Endothelial cell of umbilical vein (primary cell): ENCODE results near the gene LAG3.

Experiments used
- CTCF ChIP-seq, 2 donors: IDR thresholded peaks; 1 replicate in 1 of 2; 2 replicates in 1 of 2; pipeline ENCODE4 v1.5.1; 2011; ENCODE audit warnings: low read length in 2 of 2, mild to moderate bottlenecking in 2 of 2, moderate library complexity in 2 of 2, control low read depth in 1 of 2, inconsistent platforms in 1 of 2, low read depth in 1 of 2; ENCODE audit not compliant: insufficient read depth in 1 of 2; ENCODE audit errors: extremely low read depth in 1 of 2
- EZH2 ChIP-seq: IDR thresholded peaks from 2 replicates; pipeline ENCODE4 v1.6.1; 2012; ENCODE audit warnings: borderline replicate concordance, low read depth, mild to moderate bottlenecking, moderate library complexity, low read length, inconsistent platforms; ENCODE audit not compliant: severe bottlenecking
- FOS ChIP-seq: IDR thresholded peaks from 2 replicates; pipeline ENCODE4 v1.6.1; 2011; ENCODE audit warnings: mild to moderate bottlenecking, low read length, moderate library complexity, borderline replicate concordance; ENCODE audit not compliant: insufficient read depth
- GATA2 ChIP-seq: IDR thresholded peaks from 2 replicates; pipeline ENCODE4 v1.7.0; 2011; ENCODE audit warnings: low read depth, mild to moderate bottlenecking, moderate library complexity, mixed read lengths, low read length; ENCODE audit not compliant: insufficient read length, insufficient read depth
- JUN ChIP-seq: IDR thresholded peaks from 2 replicates; pipeline ENCODE4 v1.6.1; 2011; ENCODE audit warnings: borderline replicate concordance, low read depth; ENCODE audit not compliant: insufficient read length, insufficient read depth
- MAX ChIP-seq: IDR thresholded peaks from 2 replicates; pipeline ENCODE4 v1.6.1; 2011; ENCODE audit not compliant: insufficient read depth, insufficient read length
- POLR2A ChIP-seq: IDR thresholded peaks from 2 replicates; pipeline ENCODE4 v1.6.1; 2012; ENCODE audit warnings: low read depth, mild to moderate bottlenecking, control low read depth, low read length
- POLR2AphosphoS5 ChIP-seq: IDR thresholded peaks from 2 replicates; pipeline ENCODE4 v1.6.1; 2012; ENCODE audit warnings: low read depth, mild to moderate bottlenecking, control low read depth, low read length, moderate library complexity; ENCODE audit not compliant: insufficient read depth

- TF ChIP-seq CTCF (IDR thresholded peaks at IDR 0.05; ENCODE audit: extremely low read depth in 1 of 2, insufficient read depth in 1 of 2, low read depth in 1 of 2, low read length in 2 of 2), result no peak
- no peak for TF ChIP-seq MAX
- no peak for TF ChIP-seq POLR2A
- TF ChIP-seq FOS, result no peak
- TF ChIP-seq GATA2, result no peak
- no peak for TF ChIP-seq EZH2
- no peak for TF ChIP-seq JUN
- no peak for TF ChIP-seq POLR2AphosphoS5
These were observed 51.1 kb downstream of the LAG3 start for GRCh38 chr12:6823182-6824084.
